Nucleus accumbens (tissue), 56 donors: ENCODE data around the gene PRRC2B.
A peak's percentile ranks its signal among the peaks of the same experiment; 100 is the strongest.
"Not testable (repeated sequence)": the region's sequence is repeated elsewhere in the genome, so short reads cannot be mapped to it uniquely, and the experiment has no call there.

ENCODE experiments used
- DNase-seq, 56 donors: peaks; one replicate each; lab custom pipeline; 2025; lab: John Stamatoyannopoulos, UW

PRRC2B gene

DNA sequence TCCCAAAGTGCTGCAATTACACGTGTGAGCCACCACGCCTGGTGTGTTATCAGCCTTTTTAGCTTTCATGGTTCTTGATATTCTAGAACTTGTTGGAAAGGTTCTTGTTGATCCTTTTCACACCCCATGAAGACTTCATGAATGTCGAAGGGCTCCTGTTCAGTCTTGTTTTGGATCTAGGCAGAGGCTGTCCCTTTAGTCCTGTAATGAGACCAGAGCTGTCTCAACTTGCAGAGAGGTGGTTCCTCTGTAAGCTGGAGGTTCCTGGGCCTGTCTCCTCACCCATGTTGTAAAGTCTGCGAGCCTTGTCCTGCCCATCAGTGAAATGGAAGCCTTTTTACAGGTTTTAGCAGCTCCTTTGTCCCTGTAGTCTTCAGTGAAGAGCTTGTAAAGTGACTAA, 38.2 kb downstream of the PRRC2B start:
- no peak for DNase-seq

- no peak for DNase-seq
These were observed 38.9 kb downstream of the PRRC2B start for GRCh38 chr9:131432597-131433301.

GRCh38 chr9:131433302-131433854, 39.5 kb downstream of the PRRC2B start:
- DNase-seq = no peak

- DNase-seq = no peak
These were observed 40.8 kb downstream of the PRRC2B start for GRCh38 chr9:131434673-131435072.

DNA sequence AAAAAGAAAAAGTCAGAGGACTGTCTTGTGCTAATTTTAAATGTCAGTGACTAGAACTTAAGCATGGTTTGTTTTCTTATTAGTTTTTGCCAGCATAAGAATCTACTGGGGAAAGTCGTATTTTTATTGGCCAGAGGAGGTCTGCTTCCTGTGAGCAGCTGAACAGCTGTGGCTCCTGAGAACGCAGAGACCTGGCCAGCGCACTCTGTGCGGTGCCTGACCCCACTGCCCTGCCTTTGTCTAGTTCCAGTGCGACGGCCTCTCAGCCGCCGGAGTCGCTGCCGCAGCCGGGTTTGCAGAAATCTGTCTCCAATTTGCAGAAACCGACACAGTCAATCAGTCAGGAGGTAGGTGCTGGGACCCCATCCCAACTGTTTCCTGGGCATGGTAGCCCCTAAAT, 42.5 kb downstream of the PRRC2B start:
- no peak for DNase-seq

GRCh38 chr9:131436865-131437271, 43.0 kb downstream of the PRRC2B start:
- DNase-seq = no peak

DNA sequence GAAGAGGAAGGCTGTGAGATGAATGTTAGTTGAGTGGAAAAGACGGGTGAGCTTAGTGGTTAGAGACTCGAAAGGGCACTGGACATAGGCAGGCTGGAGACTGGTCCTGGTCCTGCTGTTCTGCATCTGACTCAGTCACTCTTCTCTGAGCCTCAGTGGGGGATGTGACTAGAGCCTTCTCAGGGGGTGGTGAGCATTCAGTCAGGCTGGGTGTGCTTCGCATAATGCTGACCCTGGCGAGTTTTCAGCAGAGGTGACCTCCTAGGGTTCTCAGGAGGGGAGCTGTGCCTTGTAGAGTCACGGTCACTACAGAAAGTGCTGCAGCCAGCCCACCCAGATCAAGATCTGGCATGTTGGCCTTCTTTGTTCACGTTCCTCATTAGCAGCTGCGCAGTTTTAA, 44.3 kb downstream of the PRRC2B start:
- DNase-seq = no peak

DNA sequence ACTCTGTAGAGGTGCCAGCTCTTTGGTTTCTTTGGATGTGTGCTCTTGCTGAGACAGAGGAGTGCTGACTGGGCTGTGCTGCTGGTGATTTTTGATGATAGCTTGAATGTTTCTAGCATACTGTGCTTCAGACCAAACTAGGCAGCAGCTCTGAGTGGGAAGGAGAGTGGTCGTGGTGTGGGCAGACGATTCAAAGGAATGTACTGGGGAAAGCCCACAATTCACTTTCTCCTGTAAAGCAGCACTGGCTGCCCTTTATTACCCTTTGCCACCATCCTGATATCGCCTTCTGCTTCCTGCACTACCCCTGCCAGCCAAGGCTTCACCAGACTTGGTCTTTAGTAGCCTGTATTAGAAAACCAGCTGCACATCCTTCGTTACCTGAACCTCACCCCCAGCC, 45.3 kb downstream of the PRRC2B start:
- DNase-seq = no peak

GRCh38 chr9:131441441-131441840, 47.6 kb downstream of the PRRC2B start:
- no peak for DNase-seq

DNA sequence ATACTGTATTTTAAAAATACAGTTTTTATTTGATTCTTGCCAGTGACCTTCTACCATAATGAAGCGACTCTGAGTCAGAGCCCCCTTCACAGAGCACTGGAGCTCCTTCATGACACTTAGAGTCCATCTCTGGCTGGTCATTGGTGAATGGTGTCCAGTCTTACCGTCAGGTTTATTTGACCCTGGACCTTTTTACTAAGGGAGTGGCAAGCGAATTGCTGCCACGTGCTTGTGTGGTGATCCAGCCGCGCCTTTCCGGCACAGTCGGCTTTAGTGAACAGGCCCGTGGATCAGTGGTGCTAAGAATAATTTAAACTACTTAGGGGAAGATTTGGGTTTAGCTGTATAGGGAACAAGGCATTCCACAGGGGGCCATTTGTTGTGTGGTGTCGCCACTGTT, 48.5 kb downstream of the PRRC2B start:
- no peak for DNase-seq

DNA sequence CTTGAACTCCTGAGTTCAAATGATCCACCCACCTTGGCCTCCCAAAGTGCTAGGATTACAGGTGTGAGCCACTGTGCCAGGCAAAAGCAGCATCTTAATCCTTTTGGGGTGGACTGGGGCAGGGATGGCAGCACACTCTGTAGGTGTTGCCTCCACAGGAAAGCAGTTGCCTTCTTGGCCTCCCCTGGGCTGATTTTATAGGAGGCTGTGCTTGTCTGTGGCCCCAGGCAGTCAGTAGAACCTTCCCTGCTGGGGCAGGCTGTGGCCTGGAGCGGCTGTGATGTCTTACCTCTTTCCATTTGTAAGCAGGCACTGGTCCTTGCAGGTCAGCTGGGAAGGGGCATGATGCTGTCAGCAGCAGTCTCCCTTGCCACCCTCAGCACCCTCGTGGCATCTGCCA, 49.8 kb downstream of the PRRC2B start:
- no peak for DNase-seq

GRCh38 chr9:131446276-131446675, 52.4 kb downstream of the PRRC2B start:
- DNase-seq = no peak

DNA sequence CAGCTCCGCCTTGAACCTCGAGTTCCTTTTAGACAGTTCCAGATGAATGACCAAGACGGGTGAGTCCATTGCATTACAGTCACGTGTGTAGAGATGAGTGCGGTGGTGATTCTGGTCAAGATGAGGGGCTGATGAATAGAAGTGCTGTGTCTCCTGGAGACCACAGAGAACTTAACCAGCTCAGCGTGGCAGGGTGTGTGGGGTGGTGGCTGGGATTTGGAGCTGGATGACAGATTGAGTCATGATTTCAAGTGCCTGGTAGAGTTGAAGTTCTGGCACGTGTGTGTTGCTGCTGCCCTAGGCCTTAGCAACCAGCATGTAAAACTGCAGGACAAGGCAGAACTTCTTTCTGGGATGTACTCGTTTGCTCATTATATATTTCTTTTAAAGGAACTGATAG, 53.3 kb downstream of the PRRC2B start:
- DNase-seq = peak in 10 of 56 donors; percentile 4 to 70 (median 14)

DNA sequence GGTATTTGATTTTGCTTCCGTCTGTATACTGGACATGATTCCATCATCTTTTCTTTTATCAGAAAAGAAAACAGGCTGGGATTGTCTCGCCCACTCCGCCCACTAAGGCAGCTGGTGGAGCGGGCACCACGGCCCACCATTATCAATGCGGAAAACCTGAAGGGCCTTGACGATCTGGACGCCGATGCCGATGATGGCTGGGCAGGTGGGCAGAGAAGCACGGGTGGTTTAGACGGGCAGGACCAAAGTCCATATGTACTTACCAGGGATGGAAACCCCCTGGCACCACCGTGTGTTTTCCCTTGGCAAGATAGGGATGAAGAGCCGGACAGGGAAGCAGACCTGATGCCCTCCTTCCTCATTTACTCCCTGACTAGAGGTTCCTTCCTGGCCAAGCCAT, 53.7 kb downstream of the PRRC2B start:
- no peak for DNase-seq

DNA sequence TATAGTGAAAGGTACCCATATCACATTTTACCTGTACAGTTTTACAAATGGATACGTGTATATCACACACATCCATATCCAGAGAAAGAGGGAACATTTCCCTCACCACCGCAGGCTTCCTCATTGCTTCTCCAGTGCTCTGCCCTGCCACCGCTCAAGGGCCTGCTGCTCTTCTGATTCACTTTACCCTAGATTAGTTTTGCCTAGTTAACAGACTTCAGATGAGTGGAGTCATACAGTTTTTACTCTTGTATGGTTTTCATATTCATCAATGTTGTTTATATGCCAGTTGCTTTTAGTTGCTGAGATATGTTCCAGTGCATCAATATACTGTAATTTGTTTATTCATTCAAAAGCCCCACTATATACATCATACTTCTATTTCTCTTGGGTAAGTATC, 54.9 kb downstream of the PRRC2B start:
- no peak for DNase-seq

DNA sequence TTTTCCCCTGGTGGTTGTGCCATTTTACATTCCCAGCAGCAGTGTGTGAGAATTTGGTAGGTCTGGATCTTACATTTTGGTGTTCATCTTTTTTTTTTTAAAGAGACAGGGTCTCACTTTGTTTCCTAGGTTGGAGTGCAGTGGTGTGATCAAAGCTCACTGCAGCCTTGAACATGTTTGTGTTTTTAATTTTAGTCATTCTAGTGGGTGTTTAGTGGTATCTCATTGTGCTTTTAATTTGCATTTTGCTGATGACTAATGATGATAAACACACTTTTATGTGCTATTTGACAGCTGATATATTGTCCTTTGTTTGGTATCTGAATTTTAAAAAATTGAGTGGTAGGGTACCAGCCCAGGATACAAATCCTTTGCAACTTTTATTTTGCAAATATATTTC, 55.4 kb downstream of the PRRC2B start:
- DNase-seq = no peak

DNA sequence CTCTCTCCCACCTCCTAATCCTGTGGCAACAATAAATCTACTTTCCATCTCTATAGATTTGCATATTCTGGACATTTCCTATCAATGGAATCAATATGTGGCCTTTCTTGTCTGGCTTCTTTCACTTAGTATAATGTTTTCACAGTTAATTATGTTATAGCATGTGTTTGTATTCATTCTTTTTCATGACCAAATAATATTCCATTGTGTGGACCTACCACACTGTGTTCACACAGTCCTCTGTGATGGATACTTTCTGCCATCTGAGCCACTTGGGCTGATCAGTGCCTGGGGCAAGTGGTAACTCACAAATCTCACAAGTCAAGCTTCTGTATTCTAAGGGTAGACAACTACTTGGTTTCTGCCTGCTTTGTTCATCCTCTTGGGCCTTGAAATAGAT, 60.1 kb downstream of the PRRC2B start:
- no peak for DNase-seq

GRCh38 chr9:131455655-131456054, 61.8 kb downstream of the PRRC2B start:
- DNase-seq = not testable (repeated sequence)

- DNase-seq = no peak
These were observed 63.9 kb downstream of the PRRC2B start for GRCh38 chr9:131457746-131458145.

GRCh38 chr9:131459056-131459455, 65.2 kb downstream of the PRRC2B start:
- no peak for DNase-seq

- DNase-seq = no peak
These were observed 67.3 kb downstream of the PRRC2B start for GRCh38 chr9:131461166-131461565.

- no peak for DNase-seq
These were observed 70.6 kb downstream of the PRRC2B start for GRCh38 chr9:131464354-131465000.
